ENCODE data around the gene PECR.
"Not testable (repeated sequence)": the region's sequence is repeated elsewhere in the genome, so short reads cannot be mapped to it uniquely, and the experiment has no call there.

PECR gene

DNA sequence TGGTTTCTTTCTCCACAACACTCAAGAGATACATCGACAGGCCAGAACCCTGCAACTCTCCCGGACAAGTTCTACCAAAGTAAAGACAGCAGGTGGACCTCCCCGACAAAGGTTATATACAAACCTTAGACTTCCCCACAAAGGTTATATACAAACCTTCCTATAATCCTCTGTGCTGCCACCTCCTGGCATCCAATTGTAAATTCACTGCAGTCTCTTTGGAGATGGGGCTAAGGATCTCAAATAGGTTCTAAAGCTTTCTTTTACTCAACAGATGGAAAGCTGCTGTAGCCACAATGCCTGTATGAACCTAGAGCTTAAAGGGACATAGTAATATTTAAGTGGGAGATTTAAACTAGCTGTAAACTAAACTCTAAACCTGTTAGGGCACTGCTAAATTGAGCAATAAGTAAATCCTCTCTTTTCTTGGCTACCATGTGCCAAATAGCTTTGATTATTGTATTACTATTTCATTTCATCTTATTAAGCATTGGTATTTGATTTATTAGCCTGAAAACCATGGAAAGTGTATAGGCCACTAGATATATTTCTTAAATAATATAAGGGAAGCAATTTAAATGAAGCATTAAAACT lies 58.5 kb downstream of the PECR start:
- DNase-seq = peak; percentile 33

GRCh38 chr2:216021768-216022565 lies 59.6 kb downstream of the PECR start:
- DNase-seq = no peak

DNA sequence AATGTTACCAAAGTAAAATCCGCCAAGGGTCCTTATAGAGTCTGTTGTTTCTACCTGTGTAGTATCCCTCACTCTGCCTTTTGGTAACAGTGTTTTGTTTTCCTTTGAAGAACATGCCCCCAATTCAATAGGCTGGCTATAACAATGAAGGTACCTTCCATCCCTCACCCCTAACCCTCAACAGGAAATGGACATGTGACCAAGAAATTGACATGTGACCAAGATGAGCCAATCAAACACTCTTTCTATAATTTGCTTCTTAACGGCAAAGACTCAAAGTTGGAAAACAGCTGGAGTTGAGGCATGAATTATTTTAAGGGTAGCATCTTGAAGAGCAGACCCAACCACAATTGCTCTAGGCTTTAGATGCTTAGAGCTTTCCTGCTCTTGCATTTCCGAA lies 62.9 kb downstream of the PECR start:
- DNase-seq = no peak

GRCh38 chr2:216017365-216017764 lies 64.2 kb downstream of the PECR start:
- DNase-seq = no peak

DNA sequence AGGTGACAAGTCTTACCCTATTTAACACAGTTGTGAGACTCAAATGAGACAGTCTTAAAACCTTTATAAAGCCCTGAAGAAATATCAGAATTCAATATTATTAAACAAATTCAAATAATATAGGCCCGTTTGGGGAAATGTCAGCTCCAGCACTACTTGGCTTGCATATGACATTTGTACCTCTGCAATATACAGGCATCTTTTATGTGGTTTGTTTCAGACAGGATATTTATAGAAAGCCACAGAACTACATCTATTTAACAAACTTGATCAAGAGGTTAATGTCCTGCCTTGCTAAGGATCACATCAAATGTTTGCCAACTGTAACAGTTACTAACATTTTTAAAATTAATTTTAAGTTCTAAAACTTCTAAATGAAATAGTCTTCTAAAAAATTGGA lies 65.0 kb downstream of the PECR start:
- no peak for DNase-seq

DNA sequence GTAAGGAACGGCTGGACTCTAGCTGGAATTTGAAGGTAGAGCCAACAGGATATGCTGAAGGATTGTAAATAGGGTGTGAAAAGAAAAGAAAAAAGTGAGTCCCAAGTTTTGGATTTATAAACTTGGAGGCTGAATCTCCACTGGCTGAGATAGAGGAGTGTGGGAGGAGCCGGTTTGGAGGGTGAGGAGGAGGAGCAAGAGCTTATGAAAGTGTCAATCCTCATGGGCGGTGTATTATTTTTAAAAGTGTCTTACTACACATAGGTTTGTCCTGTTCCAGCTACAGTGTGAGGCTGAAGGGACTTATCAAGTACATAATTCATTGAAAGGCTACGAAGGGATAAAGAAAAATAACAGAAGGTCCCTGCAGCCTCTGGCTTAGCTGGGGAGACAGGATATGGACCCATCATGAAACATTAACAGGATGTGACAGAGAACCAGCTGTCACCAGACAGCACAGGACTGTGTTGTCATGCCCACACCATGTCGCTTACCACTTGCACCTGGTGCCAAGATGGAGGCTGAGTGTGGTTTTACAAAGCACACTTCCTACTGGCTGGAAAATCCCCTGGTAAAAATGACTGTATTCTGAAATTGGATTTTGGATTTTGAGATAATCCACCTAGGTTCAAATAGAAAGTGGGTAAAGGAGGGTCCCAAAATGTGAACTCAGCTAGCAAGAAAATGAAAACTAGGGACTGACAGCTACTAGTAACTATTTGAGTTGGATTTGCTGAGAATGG lies 65.7 kb downstream of the PECR start:
- peak; percentile 33 for DNase-seq

DNA sequence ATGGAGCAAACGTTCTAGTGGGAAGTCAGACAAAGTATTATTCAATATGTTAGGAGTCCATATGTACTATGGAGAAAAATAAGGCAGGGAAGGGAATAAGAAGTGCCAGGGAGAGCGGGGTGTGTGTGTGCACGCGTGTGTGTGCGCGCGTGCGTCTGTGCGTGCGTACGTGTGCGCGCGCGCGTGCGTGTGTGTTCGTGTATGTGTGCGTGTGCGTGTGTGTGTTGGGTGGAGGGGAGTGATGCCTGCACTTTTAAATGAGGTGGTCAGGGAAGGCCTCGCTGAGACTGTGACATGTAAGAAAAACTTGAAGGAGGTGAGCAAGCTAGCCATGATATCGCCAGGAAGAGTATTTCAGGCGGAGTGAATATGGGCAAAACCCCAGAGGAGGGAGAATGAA lies 66.6 kb downstream of the PECR start:
- DNase-seq = no peak

GRCh38 chr2:216014006-216014405 lies 67.6 kb downstream of the PECR start:
- no peak for DNase-seq

- DNase-seq = peak; percentile 83
Measured at GRCh38 chr2:216013080-216013909, 68.3 kb downstream of the PECR start, which contains the start of gene MREG. MREG (minus strand) TSS chr2:216013551; CDS start chr2:216013327, 224 bp downstream.

DNA sequence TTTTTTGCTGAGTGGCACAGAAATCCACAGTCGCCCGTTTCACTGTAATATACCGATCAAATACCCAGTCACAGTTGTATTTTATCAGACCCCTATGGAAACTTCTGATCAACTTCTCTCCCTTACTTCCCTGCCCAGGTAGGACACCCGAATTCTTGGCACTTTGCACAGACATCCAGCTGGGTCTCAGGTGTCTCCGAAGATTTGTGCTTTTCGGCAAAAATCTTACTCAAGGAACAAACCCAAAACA lies 68.9 kb downstream of the PECR start:
- DNase-seq = no peak

DNA sequence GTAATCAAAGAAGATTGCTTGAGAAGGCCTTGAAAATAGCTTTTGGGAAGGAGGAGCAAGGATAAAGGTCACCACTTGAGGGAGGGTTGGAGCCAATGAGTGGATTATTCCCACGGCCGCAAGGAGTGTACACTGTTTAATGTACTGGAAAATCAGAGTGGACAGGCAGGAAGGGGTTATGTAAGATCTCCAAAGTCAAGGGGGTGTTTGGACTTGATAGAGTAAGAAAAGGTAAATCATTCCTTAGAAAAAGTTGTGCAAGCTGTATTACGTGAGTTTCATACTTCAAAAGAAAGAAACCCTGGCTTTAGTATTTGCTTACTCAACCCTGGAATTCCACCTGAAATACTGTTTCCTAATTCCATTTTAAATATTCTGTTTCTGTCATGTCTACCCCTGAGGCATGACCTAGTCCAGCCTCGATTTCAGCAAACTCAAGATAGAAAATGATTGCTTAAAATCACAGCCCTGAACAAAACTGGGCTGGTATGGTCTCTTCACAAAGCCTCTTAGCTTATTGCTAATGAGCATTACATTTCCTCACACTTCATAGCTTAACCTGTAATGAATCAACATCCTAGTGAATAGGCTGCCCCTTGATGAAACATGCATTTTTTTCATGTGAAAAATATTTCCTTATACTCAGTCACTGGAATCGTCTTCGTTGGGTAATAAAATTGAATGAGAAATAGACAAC lies 69.3 kb downstream of the PECR start:
- DNase-seq = peak; percentile 1

DNA sequence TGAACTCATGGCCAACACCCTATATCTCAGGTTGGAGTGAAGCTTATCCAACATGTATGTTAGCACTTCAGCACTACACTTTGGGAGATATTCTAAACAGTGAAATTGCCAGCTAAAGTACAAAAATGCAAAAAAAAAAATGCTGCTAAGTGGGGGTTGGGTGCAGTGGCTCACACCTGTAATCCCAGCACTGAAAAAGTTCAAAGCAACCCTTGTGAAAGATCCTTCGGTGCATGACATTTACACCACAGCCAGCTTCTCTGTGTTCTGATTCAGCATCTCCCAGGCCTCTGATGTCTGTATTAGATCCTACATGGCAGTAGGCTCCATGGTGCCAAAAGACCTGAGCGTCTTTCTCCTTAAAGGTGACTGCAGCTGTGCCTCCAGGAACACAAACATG lies 72.4 kb downstream of the PECR start:
- DNase-seq = not testable (repeated sequence)

DNA sequence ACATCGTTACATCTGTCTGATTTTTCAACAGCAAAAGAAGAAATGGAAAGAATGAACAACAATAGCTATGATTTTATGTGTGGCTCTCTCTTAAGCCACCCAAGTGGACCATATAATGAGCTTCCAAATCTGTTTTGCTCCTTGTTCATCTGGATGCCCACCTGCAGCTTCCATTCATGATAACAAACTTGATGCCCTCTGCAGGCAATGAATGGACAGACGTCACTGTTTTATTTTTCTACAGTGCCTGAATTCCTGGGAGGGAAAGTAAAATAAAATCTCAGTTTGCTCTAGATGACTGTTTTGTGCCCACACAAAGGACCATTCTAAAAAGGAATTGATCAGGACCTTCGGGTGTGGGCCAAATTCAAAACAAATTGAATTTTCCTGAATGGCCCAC lies 73.2 kb downstream of the PECR start:
- DNase-seq = no peak

DNA sequence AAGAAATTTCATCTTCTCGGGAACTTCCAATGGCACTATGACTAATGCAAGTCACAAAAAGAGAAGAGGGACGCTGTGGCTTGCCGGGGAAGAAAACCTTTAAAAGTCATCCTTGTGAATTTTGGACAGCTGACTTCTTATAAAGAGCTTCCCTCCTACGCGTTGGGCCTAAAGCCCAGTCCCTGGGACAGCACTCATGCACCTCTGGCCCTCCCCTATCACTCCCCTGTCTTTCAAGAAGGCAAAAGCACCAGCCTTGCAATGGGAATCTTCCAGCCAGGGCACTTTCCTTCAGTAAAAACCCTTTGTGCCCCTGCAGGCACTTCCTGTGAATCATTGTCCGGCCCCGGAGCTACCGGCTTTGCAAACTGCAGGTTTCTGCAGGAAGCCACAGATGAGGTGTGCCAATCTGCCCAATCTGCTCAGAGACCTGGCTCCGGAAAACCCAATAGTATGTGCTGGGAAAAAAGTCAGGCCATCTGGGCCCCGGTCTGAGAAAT lies 75.4 kb downstream of the PECR start:
- DNase-seq = no peak

DNA sequence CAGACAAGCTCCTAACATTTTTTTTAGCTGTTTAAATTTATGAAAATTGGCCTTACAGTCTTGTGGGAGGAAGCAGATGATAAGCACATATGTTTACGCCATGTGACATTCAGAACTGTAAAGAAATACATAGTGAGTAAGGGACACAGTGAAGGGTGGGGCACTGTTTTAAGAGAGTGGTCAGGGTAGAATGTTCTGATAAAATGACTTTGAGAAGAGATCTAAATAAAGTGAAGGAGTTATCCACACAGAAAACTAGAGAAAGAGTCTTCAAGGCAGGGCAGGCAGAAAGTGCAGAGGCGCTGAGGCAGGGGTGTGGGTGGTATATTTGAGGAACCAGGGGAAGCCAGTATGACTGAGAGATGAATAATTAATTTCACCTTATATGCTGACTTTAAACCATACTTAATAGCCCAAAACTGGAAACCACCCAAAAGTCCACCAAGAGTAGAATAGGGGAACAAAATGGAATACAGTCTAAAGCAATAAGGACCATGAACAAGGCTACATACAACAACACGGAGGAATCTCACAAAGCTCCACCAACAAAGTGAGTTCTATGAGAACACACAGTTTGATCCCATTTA lies 76.8 kb downstream of the PECR start:
- no peak for DNase-seq

DNA sequence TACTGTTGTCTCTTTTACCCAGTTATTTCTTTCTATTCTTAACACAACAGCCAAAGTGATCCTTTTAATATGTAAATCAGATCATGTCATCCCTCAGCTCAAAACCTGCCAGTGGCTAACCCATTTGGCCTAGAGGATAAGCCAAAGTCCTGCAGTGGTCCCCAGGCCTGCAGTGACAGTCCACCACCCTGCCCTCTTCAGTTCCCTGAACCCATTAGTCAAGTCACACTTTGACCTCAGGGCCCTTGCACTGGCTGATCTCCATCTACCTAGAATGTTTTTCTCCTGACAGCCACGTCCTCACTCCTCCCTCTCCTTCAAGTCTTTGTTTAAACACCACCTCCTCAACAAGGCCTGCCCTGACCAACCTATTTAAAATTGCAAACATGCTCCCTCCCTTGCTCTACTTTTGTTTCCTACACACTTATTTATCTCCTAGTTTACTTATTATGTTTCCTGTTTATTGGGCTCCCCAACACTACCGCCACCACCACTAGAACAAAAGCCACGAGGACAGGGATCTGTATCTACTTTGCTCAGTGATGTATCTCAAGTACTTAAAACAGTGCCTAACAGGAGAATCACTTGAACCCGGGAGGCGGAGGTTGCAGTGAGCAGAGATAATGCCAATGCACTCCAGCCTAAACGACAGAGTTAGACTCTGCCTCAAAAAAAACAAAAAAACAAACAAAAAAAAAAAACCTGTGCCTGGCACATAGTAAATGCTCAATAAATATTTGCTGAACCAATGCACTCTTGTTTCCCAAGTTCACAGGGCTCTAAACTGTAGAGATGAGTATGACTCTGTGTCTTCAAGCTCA lies 77.5 kb downstream of the PECR start:
- no peak for DNase-seq

- DNase-seq = no peak
Measured at GRCh38 chr2:216002693-216003092, 78.9 kb downstream of the PECR start.

GRCh38 chr2:216002101-216002678 lies 79.4 kb downstream of the PECR start:
- DNase-seq = no peak

- DNase-seq = no peak
Measured at GRCh38 chr2:216001216-216002100, 80.2 kb downstream of the PECR start.

DNA sequence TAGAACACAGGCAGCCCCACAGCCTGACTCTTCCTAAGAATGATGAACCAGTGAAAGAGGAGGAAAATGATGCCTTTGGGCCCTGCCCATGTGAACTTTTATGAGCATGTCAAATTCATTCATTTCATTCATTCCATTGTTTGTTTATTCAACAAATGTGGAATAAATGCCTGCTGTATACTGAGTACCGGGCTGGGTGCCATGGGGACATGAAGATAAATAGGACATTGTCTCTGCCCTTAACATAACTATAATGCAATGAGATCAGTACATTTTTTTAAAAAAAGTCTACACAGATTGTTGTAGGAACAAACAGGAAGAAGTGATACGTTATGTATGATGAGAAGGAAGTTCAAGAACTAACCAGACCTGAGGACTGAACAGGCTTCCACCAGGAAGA lies 83.0 kb downstream of the PECR start:
- DNase-seq = no peak

All from NCI-H146 (cell line).